ENCODE measurements around the gene MAN1C1.

Gene MAN1C1

DNA sequence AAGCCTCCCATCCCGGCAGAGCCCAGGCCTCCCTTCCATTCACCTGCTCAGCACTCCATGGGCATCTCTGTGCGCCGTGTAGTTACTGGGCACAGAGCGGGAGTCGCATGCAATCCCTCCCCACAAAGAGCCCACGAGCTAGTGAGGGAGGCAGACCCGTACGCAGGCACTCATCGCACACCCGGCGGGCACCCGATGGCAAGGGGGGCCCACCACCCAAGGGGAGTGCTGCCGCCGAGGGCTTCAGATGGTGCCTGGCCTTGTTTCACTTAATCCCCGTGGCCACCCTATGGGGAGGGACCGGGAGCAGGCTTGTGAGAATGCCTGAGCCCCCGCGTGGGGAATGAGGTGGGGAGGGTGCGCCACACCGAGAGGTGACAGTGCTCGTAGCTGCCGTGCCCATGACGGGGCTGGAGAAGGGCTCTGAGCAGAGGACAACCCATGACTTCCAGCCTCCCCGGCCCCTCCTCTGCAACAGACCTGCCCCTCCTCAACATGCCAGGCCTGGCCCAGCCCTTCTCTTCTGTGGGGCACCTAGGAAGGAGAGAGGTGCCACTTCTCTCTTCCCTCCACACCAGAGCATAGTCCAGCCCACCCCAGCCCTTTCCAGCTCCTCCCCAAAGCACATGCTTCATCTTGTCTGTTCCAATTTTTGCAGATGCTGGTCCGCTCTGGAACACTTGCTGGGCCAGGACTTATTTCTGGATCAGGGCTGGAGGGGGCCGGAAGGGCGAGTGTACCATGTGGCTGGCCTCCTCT, 153.2 kb downstream of the MAN1C1 start:
- H3K9me3 ChIP-seq (ENCODE audit: control insufficient read depth, low read length), result no peaks in the 10 kb centered on the region
- H3K9ac ChIP-seq, result no peak overlapping the region
- H3K27me3 ChIP-seq (ENCODE audit: control insufficient read depth, insufficient read depth, low read length), result no peaks in the 10 kb centered on the region
- no peak overlapping the region for H2AFZ ChIP-seq
- TF ChIP-seq, protein P1, sequence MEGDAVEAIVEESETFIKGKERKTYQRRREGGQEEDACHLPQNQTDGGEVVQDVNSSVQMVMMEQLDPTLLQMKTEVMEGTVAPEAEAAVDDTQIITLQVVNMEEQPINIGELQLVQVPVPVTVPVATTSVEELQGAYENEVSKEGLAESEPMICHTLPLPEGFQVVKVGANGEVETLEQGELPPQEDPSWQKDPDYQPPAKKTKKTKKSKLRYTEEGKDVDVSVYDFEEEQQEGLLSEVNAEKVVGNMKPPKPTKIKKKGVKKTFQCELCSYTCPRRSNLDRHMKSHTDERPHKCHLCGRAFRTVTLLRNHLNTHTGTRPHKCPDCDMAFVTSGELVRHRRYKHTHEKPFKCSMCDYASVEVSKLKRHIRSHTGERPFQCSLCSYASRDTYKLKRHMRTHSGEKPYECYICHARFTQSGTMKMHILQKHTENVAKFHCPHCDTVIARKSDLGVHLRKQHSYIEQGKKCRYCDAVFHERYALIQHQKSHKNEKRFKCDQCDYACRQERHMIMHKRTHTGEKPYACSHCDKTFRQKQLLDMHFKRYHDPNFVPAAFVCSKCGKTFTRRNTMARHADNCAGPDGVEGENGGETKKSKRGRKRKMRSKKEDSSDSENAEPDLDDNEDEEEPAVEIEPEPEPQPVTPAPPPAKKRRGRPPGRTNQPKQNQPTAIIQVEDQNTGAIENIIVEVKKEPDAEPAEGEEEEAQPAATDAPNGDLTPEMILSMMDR (IDR thresholded peaks at IDR 0.05), result no peak
- H3K4me3 ChIP-seq (ENCODE audit: low read depth, low read length), result no peak overlapping the region
- no peak overlapping the region for H3K4me2 ChIP-seq (ENCODE audit: low read length)
- peaks cover 35% of the 10 kb centered on the region for H3K4me1 ChIP-seq
- H3K27ac ChIP-seq, result no peak overlapping the region
- H3K36me3 ChIP-seq (ENCODE audit: control insufficient read depth, insufficient read depth, low read length), result no peaks in the 10 kb centered on the region
- H3K79me2 ChIP-seq, result no peaks in the 10 kb centered on the region

- Histone ChIP-seq H2AFZ (no peak overlapping the region), H3K9me3 (ENCODE audit: control insufficient read depth, low read length) (no peaks in the 10 kb centered on the region), H3K9ac (no peak overlapping the region), H3K4me1 (peaks cover 38% of the 10 kb centered on the region), H3K36me3 (ENCODE audit: control insufficient read depth, insufficient read depth, low read length) (no peaks in the 10 kb centered on the region), H3K79me2 (no peaks in the 10 kb centered on the region), H3K4me2 (ENCODE audit: low read length) (peak overlapping the region; percentile 70), H3K27me3 (ENCODE audit: control insufficient read depth, insufficient read depth, low read length) (no peaks in the 10 kb centered on the region), H3K27ac (peak overlapping the region; percentile 76), H3K4me3 (ENCODE audit: low read depth, low read length) (peak overlapping the region; percentile 20)
- TF ChIP-seq, protein P1 (IDR thresholded peaks at IDR 0.05), result no peak
Measured at GRCh38 chr1:25770541-25771220, 154.1 kb downstream of the MAN1C1 start.

- no peaks in the 10 kb centered on the region for H3K27me3 ChIP-seq (ENCODE audit: control insufficient read depth, insufficient read depth, low read length)
- H3K4me1 ChIP-seq, result peaks cover 33% of the 10 kb centered on the region
- no peaks in the 10 kb centered on the region for H3K79me2 ChIP-seq
- H3K4me2 ChIP-seq (ENCODE audit: low read length), result peak overlapping the region; percentile 70
- H3K27ac ChIP-seq, result peak overlapping the region; percentile 76
- no peaks in the 10 kb centered on the region for H3K9me3 ChIP-seq (ENCODE audit: control insufficient read depth, low read length)
- H3K4me3 ChIP-seq (ENCODE audit: low read depth, low read length), result peak overlapping the region; percentile 20
- H2AFZ ChIP-seq, result peak overlapping the region; percentile 56
- H3K36me3 ChIP-seq (ENCODE audit: control insufficient read depth, insufficient read depth, low read length), result no peaks in the 10 kb centered on the region
- H3K9ac ChIP-seq, result no peak overlapping the region
- TF ChIP-seq, protein P1 (IDR thresholded peaks at IDR 0.05), result no peak
Measured at GRCh38 chr1:25771221-25772114, 154.9 kb downstream of the MAN1C1 start.

DNA sequence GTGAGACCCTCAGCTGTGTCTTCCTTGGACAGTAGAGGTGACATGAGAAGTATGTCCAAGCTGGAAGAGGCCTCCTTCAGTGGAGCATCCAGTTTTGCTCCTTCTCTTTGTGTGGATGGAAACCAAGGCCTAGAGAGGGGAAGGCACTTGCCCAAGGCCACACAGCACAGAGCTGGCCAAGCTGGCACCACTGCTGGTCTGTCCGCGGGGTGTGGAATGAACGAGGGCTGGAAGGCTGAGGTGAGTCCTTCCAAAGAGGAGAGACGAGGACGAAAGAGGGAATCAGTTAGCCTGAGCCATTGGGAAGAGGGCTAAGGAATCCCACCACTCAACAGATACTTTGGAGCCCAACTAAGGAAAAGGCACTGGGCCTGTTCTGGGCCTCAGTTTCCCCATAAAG, 155.6 kb downstream of the MAN1C1 start:
- no peaks in the 10 kb centered on the region for H3K36me3 ChIP-seq (ENCODE audit: control insufficient read depth, insufficient read depth, low read length)
- H3K9ac ChIP-seq, result no peak overlapping the region
- TF ChIP-seq, protein P1 (IDR thresholded peaks at IDR 0.05), result no peak
- no peaks in the 10 kb centered on the region for H3K79me2 ChIP-seq
- H3K9me3 ChIP-seq (ENCODE audit: control insufficient read depth, low read length), result no peaks in the 10 kb centered on the region
- peak overlapping the region; percentile 70 for H3K4me2 ChIP-seq (ENCODE audit: low read length)
- H3K4me1 ChIP-seq, result peaks cover 33% of the 10 kb centered on the region
- H3K27me3 ChIP-seq (ENCODE audit: control insufficient read depth, insufficient read depth, low read length), result no peaks in the 10 kb centered on the region
- peak overlapping the region; percentile 56 for H2AFZ ChIP-seq
- H3K4me3 ChIP-seq (ENCODE audit: low read depth, low read length), result no peak overlapping the region
- peak overlapping the region; percentile 76 for H3K27ac ChIP-seq

Measured in parathyroid adenoma (tissue), 2 donors.